ACHN (cell line): Measurements from ENCODE around the gene PCSK4.
A peak's percentile ranks its signal among the peaks of the same experiment; 100 is the strongest.
"Not testable (repeated sequence)": the region's sequence is repeated elsewhere in the genome, so short reads cannot be mapped to it uniquely, and the experiment has no call there.

Experiments
- DNase-seq: peaks from one replicate; pipeline ENCODE4 v3.0.0-alpha.2; 2015
- in situ Hi-C: cut with HindIII; loops from 2 replicates; pipeline ENCODE4 v1.10.0; 2017; ENCODE audit warnings: low sequenced_read_pairs, low pct_ligation_motif_present, low pct_unique_long_range_greater_than_20kb

Gene PCSK4

DNA sequence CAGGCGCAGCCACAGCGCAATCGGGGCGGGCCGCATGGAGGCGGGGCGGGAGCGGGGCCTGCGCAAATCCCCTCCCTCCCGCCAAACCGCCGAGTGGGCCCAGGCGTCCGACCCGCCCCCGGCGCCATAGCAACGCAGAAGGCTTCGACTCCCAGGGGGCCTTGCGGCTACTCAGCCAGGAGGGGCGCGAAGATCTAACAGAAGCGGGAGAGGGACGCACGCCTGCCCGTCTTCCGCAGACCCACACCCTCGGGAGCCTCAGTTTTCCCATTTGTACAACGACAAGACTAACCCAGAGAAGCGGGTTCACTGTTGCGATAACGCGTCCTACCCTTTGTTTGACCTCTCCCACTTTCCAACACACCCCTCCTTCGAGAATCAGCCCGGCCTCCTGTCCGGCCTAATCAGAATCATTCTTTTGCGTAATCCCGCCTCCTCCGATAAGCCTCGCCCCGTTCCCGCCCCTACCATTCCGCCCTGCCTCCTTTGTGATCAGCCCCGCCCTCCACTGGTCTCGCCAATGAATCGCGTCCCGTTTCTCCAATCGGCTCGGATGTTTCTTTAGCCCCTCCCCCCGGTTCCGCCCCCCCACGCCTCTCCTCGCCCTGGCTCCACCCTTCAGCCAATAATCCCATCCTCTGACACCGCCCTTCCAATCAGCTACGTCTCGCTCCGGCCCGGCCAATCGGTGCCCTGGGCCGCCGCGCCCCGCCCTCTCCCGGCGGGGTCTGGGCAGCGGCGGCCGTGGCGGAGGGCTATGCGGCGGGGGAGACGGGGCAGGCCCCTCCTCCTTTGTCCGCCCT is at the start of gene PCSK4:
Gene PCSK4, minus strand, starts transcription at position 40 of the 803 bp plus-strand sequence. Its CDS starts 4 bp downstream, at position 36.
- in situ Hi-C loops: no loop called here
- DNase-seq: peak; percentile 94

DNA sequence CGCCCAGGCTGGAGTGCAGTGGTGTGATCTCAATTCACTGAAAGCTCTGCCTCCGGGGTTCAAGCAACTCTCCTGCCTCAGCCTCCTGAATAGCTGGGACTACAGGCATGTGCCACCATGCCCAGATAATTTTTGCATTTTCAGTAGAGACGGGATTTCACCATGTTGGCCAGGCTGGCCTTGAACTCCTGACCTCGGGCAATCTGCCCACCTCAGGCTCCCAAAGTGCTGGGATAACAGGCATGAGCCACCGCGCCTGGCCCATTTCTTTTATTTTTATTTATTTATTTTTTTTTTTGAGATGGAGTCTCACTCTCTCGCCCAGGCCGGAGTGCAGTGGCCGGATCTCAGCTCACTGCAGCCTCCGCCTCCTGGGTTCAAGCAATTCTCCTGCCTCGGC is 49.6 kb upstream of the PCSK4 start:
- DNase-seq, in situ Hi-C loops: not testable (repeated sequence)

DNA sequence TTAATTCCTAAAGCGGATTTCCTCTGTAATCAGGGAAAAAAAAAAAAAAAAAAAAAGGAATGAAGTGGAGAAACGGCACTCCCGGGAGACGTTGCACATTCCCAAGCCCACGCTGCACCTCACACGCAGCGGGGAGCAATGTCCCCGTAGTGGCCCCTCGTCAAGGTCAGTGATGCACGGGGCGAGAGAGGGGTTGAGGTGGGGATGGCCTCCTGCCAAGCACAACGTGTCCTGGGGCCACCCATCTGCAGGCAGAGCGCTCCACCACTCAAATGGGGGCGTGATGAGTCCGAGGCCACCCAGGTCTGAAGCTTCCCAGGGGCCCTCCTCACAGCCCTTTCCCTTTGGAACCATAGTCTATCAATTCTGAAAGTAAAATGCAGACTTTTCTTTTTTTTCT is 48.8 kb upstream of the PCSK4 start:
- DNase-seq: no peak
- in situ Hi-C loops: no loop called here

DNA sequence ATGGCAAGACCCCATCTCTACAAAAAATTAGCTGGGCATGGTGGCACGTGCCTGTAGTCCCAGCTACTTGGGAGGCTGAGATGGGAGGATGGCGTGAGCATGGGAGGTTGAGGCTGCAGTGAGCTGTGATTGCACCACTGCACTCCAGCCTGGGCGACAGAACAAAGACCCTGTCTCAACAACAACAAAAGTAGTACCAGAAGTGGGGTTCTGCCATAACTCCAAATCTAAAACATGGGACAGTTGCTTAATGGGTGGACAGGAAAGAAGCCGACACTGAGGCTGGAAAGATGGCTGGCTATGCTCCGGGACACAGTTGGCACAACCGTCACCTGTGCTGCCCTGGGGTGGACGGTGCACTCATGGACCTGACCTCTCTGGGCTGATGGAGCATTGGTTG is 45.5 kb upstream of the PCSK4 start:
- DNase-seq, in situ Hi-C loops: not testable (repeated sequence)

DNA sequence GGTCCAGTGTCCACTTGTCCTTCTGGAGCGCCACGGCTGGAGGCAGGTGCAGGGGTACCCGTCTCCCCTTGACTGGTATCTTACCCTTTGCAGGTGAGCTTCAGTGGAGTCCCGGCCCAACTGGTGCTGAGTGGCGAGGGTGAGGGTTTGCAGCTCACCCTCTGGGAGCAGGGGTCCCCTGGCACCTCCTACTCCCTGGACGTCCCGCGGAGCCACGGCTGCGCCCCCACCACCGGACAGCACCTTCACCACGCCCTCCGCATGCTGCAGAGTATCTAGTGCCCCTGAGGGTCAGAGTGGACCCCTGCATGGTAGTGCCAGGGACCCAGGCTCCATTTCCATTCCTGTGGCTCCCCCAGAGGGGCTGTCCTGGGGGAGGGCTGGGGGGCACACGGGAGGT is 44.8 kb upstream of the PCSK4 start:
- DNase-seq: no peak
- in situ Hi-C loops: no loop called here

DNA sequence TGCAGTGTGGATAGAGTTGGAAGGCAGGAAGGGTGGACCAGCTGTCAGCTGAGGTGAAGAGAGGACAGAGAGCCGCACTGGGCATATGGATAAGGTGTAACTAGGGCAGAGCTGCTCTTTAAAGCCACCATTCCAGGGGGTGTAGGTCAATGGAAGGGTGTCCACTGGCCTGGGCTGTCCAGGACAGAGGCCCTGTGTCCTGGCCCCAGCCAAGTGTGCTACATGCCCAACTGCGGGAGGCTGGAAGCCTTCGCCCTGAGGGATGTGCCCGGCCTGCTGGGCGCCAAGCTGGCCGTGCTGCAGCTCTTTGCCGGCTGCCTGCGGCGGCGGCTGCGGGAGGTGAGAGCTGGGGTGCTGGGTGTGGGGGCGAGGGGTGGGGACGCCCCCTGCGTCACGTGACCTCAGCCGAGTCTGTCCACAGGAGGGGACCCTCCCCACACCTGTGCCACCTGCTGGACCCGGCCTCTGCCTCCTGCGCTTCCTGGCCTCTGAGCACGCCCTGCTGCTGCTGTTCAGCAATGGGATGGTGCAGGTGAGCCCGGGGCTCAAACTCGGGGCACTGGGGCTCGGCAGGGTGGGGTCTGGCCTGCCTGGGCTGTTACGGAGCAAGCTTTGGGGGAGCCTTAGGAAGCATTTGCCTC is 43.5 kb upstream of the PCSK4 start:
- in situ Hi-C loops: no loop called here
- DNase-seq: no peak

DNA sequence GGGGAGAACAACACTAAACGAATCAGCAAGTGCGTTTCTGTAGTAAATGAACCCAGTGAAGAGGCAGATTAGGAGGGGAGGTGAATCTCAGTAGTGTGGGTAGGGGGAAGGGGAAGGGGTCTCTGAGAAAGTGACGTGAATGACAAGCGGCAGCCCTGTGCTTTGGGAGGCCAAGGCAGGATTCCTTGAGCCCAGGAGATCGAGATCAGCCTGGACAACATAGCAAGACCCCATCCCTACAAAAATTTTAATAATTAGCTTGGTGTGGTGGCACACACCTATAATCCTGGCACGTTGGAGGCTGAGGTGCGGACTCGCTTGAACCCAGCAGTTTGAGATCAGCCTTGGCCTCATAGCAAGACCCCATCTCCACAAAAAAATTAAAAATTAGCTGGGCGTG is 41.9 kb upstream of the PCSK4 start:
- no peak for DNase-seq
- in situ Hi-C loops: no loop called here

DNA sequence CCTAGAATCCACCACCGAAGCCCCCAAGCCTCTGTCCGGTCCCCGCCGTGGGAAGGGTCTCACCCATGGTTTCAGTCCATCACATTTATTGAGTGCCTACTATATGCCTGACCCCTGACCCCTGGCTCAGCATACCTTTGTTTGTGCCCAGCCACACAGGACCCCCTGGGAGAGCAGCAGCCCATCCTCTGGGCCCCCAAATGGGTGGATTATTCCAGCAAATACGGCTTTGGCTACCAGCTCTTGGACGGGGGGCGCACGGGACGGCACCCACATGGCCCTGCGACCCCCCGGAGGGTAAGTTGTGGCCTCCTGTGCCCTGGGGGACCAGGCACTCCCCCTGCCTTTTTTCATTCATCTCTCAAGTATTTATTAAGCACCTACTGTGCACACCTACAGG is 41.4 kb upstream of the PCSK4 start:
- in situ Hi-C loops: no loop called here
- DNase-seq: no peak

DNA sequence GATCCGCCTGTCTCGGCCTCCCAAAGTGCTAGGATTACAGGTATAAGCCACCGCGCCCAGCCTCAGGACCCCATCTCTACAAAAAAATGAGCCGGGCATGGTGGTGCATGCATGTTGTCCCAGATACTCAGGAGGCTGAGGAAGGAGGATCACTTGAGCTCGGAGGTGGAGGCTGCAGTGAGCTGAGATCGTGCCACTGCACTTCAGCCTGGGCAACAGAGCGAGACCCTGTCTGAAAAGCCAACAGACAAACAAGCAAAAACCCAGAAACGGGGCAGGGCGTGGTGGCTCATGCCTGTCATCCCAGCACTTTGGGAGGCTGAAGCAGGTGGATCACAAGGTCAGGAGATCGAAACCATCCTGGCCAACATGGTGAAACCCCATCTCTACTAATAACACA is 40.7 kb upstream of the PCSK4 start:
- in situ Hi-C loops, DNase-seq: not testable (repeated sequence)

DNA sequence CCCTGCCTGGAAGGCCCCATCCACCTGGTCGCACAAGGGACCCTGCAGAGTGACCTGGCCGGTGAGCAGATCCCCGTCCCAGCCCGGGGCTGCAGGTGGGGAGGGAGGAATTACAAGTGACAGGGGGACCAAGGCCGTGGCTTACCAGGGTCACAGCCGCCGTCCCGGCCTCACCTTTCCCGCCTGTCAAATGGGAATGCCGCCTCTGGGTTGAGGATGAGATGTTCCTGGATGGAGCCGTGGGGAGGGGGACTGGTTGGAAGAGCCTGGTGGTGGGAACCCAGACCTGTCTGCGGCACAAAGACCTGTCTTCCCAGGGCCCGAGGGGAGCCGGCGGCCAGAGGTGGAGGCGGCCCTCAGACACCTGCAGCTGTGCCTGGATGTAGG is 39.3 kb upstream of the PCSK4 start:
- no peak for DNase-seq
- in situ Hi-C loops: no loop called here

DNA sequence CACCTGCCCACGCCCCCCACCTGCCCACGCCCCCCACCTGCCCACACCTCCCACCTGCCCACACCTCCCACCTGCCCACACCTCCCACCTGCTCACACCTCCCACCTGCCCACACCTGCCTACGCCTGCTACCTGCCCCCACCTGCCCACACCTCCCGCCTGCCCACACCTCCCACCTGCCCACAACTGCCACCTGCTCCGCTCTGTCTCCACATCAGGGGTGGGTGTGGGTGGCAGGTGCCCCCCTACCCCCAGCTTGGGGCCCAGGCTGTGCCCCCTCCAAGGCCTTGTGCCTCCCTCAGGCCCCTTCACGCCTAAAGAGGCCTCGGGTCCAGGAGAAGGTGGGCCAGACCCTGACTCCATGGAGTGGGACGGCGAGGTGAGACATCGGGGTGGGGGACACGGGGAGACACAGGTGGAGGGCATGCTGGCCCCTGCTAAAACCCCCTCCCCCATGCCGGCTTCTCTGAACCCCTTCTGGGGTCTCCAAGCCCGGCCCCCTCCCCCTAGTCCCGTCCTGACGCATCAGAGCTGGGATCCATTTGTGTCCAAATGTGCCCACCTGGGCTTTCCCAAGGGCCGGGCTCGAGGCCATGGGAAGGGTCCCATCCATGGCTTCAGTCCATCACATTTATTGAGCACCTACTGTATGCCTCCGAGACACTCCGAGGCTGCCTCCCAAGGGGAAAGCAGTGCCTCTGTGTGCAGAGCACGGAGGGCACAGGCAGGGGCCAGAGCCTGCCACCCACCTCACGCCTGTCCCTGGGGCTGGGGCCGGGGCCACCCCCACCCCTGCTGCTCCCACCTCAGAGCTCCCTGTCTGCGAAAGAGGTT is 38.7 kb upstream of the PCSK4 start:
- DNase-seq: no peak
- in situ Hi-C loops: no loop called here

DNA sequence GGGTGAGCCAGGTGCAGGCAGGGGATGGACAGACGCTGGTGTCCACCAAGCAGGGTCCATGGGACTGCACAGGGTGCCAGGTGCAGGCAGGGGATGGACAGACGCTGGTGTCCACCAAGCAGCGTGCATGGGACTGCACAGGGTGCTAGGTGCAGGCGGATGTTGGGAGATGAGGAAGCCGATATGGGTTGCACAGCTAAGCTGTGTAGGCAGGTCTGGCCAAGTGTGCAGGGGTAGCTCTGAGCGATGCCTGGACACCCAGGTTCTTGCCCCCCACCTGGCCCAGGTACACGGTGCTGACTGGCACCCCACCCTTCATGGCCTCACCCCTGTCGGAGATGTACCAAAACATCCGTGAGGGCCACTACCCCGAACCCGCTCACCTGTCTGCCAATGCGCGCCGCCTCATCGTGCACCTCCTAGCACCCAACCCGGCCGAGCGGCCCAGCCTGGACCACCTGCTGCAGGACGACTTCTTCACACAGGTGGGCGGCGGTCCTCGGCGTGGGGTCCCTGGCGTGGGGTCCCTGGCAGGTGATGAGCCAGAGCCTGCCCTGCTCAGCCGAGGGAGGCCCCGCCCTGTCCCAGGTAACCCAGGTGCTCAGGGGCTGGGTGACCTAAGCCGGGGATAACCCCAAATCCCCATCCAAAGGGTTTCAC is 37.6 kb upstream of the PCSK4 start:
- DNase-seq: no peak
- in situ Hi-C loops: no loop called here

DNA sequence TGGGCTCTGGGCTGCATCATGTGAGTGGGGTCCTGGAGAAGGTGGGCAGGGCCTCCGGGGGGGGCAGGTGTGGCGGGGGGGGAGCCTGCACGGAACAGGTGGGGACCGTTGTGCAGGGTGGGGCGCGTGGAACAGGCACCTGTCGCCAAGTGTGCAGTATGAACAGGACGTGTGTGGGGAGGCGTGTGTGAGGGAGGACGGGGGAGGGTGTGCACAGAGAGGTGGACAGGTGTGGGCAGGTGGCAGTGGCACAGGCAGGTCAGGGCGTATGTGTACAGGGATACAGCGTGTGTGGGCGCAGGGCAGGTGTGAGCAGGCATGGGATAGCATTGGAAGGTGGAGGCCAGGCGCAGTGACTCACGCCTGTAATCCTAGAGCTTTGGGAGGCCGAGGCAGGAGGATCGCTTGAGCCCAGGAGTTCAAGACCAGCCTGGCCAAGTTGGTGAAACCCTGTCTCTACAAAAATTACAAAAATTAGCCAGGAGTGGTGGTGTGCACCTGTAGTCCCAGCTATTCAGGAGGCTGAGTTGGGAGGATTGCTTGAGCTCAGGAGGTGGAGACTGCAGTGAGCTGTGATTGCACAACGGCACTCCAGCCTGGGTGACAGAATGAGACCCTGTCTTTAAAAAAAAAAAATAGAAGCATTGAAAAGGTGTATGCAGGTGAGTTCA is 37.0 kb upstream of the PCSK4 start:
- in situ Hi-C loops: no loop called here
- DNase-seq: no peak

DNA sequence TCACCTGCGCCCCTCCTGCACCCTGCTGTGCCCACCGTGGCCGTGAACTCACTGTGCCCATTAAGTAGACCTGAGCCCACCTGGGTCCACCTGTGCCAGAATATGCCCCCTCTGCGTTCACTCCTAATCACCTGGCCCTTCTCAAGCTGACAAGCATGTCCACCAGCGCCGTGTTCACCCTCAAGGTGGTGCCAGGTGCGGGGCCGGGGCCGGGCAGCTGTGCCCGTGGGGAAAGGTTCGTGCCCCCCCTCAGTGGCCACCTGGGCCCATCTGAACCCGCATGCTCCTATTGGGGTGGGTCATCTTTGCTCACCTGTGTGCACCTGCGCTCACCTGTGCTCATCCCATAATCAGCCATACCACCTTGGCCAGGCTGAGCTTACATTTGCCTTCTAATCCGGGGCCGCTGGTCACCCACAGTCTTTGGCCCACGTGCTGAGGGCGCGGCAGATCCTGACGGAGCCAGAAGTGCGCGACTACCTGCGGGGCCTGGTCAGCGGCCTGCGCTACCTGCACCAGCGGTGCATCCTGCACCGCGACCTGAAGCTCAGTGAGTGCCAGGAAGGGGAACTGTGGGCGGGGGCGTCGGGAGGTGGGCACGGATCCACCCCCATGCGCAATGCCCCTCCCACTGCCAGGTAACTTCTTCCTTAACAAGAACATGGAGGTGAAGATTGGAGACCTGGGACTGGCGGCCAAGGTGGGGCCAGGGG is 36.1 kb upstream of the PCSK4 start:
- no peak for DNase-seq
- in situ Hi-C loops: no loop called here

DNA sequence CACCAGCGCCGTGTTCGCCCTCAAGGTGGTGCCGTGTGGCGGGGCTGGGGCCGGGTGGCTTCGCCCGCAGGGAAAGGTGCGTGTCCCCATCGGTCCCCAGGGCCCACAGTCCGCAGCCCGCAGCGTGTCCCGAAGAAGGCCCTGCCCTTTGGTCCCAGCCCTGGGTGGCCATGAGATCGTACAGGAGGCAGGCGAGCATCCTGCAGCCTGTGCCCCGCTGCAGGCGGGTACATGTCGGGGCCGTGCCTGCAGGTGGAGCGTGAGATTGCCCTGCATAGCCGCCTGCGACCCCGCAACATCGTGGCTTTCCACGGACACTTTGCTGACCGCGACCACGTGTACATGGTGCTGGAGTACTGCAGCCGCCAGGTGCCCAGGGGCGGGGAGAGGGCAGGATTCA is 35.2 kb upstream of the PCSK4 start:
- no peak for DNase-seq

DNA sequence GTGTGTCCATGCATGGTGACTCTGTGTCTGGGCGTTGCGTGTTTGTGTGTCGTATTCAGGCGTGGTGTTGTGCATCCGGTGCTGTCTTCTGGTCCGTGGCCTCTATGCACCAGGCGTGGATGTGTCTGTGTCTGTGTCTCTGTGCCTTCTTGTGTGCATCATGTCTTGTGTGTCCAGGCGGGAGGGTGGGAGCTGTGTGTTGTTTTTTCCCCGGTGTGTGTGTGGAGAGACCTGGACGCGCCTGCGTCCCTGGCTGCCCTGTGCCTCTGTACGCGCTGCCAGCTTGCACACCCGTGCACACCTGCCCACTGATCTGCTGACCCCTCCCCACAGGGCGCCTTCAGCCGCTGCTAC is 34.8 kb upstream of the PCSK4 start:
- in situ Hi-C loops: no loop called here

More for the DNA sequence above, 35.2 kb upstream of the PCSK4 start:
- in situ Hi-C loops: no loop called here

DNA sequence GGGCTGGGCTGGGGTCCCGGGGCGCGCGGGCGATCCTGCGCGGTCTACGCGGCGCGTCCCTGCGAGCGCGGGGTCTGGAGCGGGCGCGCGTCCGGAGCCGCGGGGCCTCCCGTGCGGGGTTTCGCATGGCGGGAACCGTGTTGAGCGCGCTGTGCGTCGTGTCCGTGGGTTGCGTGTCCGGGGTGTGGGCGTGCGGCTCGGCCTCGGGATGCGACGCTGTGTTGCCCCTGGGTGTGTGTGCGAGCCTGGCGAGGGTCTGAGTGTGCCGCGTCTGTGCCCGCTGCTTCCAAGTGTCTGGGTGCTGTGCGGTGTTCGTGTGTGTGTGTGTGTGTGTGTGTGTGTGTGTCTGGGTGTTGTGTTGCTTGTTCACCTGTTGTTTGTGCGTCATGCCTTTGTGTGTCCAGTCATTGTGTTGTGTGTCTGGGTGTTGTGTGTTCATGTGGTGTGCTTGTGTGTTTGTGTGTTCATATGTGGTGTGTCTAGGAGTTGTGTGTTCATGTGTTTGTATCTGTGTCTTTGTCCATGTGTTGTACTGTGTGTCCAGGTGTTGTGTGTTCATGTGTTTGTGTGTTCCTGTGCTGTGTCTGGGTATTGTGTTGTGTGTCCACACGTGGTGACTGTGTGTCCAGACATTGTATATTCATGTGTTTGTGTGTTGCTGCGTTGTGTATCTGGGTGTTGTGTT is 34.3 kb upstream of the PCSK4 start:
- in situ Hi-C loops: no loop called here
- no peak for DNase-seq

More for the DNA sequence above, 34.8 kb upstream of the PCSK4 start:
- DNase-seq: no peak
